Peyer's patch (tissue), 4 donors: ENCODE results near the gene CDS2. TPM values are rescaled to one million over a fixed set of nuclear protein-coding genes. Genes with fewer than 3 reads are reported as not detected.

Experiments
- DNase-seq, 3 donors: peaks; one replicate each; pipeline ENCODE4 v3.0.0-alpha.2; 2017 to 2019
- H3K27ac ChIP-seq, 4 donors: fragments of 200-600 bp; sonication (generic); one replicate each; pipeline ENCODE4 v1.5.1; 2016 to 2019
- H3K27me3 ChIP-seq, 2 donors: fragments of 200-600 bp; sonication (generic); one replicate each; pipeline ENCODE4 v1.5.1; 2019
- H3K36me3 ChIP-seq, 3 donors: fragments of 200-600 bp; sonication (generic); one replicate each; pipeline ENCODE4 v1.5.1; 2016 to 2019
- H3K4me1 ChIP-seq, 4 donors: fragments of 200-600 bp; sonication (generic); one replicate each; pipeline ENCODE4 v1.5.1; 2016 to 2019
- H3K4me3 ChIP-seq, 4 donors: fragments of 200-600 bp; sonication (generic); 1 replicate in 3 of 4; 2 replicates in 1 of 4; pipeline ENCODE4 v1.5.1; 2016 to 2019; ENCODE audit warnings: mild to moderate bottlenecking in 1 of 4
- H3K9me3 ChIP-seq, 4 donors: fragments of 200-600 bp; sonication (generic); one replicate each; pipeline ENCODE4 v1.5.1; 2016 to 2019; ENCODE audit warnings: mild to moderate bottlenecking in 1 of 4
- POLR2A ChIP-seq, 2 donors: fragments of 450-650 bp; IDR thresholded peaks; one replicate each; pipeline ENCODE4 v1.5.1; 2017; ENCODE audit warnings: antibody characterized with exemption in 2 of 2, mild to moderate bottlenecking in 2 of 2, moderate library complexity in 2 of 2
- total RNA-seq, 4 donors: library from RNA; depleted of rRNA; stranded (reverse); fragments of >200 nt; gene quantifications; one replicate each; pipeline ENCODE4 v1.1.0, GENCODE V29; 2016
- TF ChIP-seq, protein P1 (sequence below), 6 experiments: fragments of 450-650 bp in 4 of 6; fragments of 200-600 bp in 2 of 6; sonication (generic) in 1 of 6; IDR thresholded peaks; one replicate each; pipeline ENCODE4 v1.5.1; 2017 to 2019; ENCODE audit warnings: antibody characterized with exemption in 6 of 6, mild to moderate bottlenecking in 3 of 6, moderate library complexity in 1 of 6

The CDS2 gene
- total RNA-seq, 4 donors from 2014 or later = 18.2 to 24.6 (median 22.2) TPM

DNA sequence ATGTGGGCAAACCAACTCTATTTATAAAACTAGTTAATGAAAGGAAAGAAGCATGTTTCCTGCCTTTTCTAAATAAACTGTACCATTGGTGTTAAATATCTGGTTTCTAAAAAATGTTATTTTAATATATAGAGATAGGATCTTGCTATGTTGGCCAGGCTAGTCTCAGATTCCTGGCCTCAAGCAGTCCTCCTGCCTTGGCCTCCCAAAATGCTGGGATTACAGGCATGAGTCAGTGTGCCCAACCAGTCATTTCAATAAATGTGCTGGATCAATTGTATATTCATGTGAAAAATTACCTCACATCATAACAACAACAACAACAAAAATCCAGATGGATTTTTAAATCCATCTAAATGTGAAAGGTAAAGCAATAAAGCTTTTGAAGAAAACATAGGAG, 80.3 kb downstream of the CDS2 start:
- Histone ChIP-seq H3K9me3 (no peaks in the 10 kb centered on the region), H3K4me3 (no peak overlapping the region), H3K27ac (no peak overlapping the region), H3K27me3 (no peaks in the 10 kb centered on the region), H3K36me3 (no peaks in the 10 kb centered on the region), H3K4me1 (peaks cover 0 to 6% (median 1%) of the 10 kb centered on the region in 4 donors)
- TF ChIP-seq, protein P1, sequence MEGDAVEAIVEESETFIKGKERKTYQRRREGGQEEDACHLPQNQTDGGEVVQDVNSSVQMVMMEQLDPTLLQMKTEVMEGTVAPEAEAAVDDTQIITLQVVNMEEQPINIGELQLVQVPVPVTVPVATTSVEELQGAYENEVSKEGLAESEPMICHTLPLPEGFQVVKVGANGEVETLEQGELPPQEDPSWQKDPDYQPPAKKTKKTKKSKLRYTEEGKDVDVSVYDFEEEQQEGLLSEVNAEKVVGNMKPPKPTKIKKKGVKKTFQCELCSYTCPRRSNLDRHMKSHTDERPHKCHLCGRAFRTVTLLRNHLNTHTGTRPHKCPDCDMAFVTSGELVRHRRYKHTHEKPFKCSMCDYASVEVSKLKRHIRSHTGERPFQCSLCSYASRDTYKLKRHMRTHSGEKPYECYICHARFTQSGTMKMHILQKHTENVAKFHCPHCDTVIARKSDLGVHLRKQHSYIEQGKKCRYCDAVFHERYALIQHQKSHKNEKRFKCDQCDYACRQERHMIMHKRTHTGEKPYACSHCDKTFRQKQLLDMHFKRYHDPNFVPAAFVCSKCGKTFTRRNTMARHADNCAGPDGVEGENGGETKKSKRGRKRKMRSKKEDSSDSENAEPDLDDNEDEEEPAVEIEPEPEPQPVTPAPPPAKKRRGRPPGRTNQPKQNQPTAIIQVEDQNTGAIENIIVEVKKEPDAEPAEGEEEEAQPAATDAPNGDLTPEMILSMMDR (IDR thresholded peaks at IDR 0.05) = no peak
- TF ChIP-seq POLR2A (IDR thresholded peaks at IDR 0.05) = no peak
- no peak for DNase-seq

DNA sequence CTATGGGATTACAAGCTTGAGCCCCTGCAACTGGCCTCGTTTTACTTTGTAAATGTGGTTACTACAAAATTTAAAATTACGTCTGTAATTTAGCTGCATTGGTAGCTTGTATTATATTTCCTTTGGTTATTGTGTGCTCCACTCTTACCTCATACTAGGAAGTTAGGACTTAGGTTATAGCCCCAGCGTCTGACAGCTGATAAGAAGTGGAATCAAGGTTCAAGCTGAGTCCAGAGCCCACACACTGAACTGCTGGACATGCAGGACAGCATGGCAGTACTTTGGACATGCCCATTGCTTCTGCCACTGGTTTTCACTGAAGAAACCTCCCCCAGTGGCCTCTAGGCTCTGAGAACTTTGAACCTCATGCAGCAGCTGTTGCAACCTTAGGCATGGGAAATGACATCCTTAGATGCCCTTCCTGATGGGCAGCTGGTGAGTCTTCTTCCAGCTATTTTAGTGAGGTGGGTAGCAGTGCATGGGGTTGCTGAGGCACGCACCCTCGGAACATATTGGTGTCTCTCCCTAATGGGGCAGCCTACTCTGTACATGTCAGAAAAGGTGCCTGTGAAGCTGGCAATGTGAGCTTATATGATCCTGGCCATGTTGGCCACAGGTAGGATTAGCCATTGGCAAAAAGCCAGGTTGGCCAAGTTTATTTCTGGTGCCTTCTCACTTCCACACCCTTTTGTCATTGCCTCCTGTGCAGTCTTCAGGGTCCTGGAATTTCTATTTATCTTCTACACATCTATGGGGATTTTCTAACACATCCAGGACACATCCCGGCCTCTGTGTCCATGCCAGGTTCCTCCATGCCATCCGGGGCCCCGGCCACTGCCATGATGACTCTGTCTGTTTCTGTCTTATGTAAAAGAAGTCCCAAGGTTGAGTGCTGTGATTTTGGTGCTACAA, 85.3 kb downstream of the CDS2 start:
- peak overlapping the region in 2 of 4 donors; percentile 66 to 74 for H3K27ac ChIP-seq
- no peaks in the 10 kb centered on the region for H3K36me3 ChIP-seq
- DNase-seq = peak in 2 of 3 donors; percentile 58 to 74
- TF ChIP-seq, protein P1 (IDR thresholded peaks at IDR 0.05) = no peak
- no peak for TF ChIP-seq POLR2A (IDR thresholded peaks at IDR 0.05)
- H3K27me3 ChIP-seq = no peaks in the 10 kb centered on the region
- H3K4me1 ChIP-seq = peaks cover 0 to 6% (median 1%) of the 10 kb centered on the region in 4 donors
- no peak overlapping the region for H3K4me3 ChIP-seq
- H3K9me3 ChIP-seq = no peaks in the 10 kb centered on the region

DNA sequence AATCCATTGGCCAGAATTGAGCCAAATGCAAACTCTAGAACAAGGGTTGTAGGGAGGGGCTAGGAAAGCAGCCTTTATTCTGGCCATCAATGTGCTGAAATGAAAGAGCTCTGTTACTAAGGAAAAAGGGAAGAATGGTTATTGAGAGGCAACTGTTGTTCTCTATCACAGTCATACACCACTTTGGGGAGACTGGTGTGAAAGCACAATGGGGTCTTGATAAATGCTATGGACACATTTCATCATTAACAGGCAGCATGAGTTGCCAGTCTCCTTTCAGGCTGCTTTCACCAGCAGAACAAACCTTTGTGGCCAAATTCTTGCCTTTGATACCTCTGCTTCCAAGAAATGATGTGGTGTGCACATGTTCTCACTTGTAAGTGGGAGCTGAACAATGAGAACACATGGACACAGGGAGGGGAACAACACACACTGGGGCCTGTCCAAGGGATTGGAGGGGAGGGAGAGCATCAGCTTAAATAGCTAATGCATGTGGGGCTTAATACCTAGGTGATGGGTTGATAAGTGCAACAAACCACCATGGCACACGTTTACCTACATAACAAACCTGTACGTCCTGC, 86.2 kb downstream of the CDS2 start:
- DNase-seq = no peak
- Histone ChIP-seq H3K4me1 (peaks cover 0 to 6% (median 1%) of the 10 kb centered on the region in 4 donors), H3K27ac (peak overlapping the region in 2 of 4 donors; percentile 30 to 47), H3K27me3 (no peaks in the 10 kb centered on the region), H3K36me3 (no peaks in the 10 kb centered on the region), H3K9me3 (no peaks in the 10 kb centered on the region), H3K4me3 (no peak overlapping the region)
- TF ChIP-seq, protein P1 (IDR thresholded peaks at IDR 0.05) = no peak
- TF ChIP-seq POLR2A (IDR thresholded peaks at IDR 0.05) = no peak

DNA sequence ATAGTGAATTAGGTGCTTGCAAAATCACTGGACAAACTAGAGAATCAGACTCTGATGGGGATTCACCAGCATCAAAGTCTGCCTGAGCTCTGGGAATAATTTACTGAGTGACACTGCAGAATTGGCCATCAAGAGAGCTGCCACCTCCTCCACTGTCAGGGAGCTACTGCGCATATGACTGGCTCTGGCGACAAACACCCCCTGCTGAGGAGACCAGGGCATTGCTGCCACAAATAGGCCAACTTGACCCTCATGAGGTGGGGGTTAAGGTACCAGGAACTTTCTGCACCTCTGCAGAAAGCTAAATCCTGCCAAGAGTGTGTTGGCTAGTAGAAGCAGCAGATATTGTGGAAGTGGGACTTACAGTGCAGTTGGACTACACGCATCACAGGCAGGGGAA, 88.0 kb downstream of the CDS2 start:
- H3K27me3 ChIP-seq = no peaks in the 10 kb centered on the region
- H3K27ac ChIP-seq = no peak overlapping the region
- no peak for DNase-seq
- H3K4me1 ChIP-seq = peaks cover 0 to 6% (median 1%) of the 10 kb centered on the region in 4 donors
- H3K9me3 ChIP-seq = no peaks in the 10 kb centered on the region
- H3K36me3 ChIP-seq = no peaks in the 10 kb centered on the region
- TF ChIP-seq, protein P1 (IDR thresholded peaks at IDR 0.05) = no peak
- TF ChIP-seq POLR2A (IDR thresholded peaks at IDR 0.05) = no peak
- no peak overlapping the region for H3K4me3 ChIP-seq

DNA sequence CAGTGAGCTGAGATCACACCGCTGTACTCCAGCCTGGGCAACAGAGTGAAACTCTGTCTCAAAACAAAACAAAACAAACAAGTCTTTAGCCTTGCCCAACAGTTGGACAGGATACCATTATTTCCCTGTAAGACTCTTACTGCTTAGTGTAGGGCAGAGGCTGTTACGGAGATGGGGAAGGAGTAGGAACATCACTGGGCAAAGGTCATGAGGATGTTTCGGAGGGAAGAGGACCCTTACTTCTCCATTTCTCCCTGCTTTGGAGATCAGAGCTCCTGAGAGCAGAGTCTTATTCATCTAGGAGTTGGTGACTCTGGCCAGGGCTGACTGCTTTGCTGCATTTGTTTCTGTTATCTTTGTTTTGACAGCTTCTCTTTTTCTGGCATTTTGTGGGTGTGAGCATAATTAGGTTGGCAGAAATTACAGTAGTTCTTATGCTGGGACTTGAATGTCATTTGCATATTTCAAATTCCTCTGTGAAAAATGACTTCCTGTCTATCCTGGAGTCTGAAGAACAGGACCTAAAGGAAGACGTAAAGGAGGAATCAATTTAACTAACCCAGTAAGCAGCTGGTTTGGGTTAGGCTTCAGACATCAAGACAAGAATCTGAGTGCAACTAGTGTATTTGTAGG, 89.0 kb downstream of the CDS2 start:
- no peak overlapping the region for H3K4me3 ChIP-seq
- H3K4me1 ChIP-seq = peaks cover 0 to 6% (median 1%) of the 10 kb centered on the region in 4 donors
- no peaks in the 10 kb centered on the region for H3K27me3 ChIP-seq
- H3K36me3 ChIP-seq = no peaks in the 10 kb centered on the region
- no peak overlapping the region for H3K27ac ChIP-seq
- no peaks in the 10 kb centered on the region for H3K9me3 ChIP-seq
- no peak for TF ChIP-seq POLR2A (IDR thresholded peaks at IDR 0.05)
- TF ChIP-seq, protein P1 (IDR thresholded peaks at IDR 0.05) = no peak
- DNase-seq = no peak
